K562 (cell line): ENCODE data around the gene ST3GAL5. TPM values are rescaled to one million over a fixed set of nuclear protein-coding genes. Genes with fewer than 3 reads are reported as not detected.

ENCODE experiments used
- ATAC-seq: fragments of 200-7000 bp; cut with Tn5 transposase; 3 replicates; pipeline ENCODE4 v1.9.1; 2020; ENCODE audit warnings: moderate library complexity
- BruUV-seq: library from RNA; stranded (reverse); fragments of 400-500 nt; replicated peaks from 2 replicates; lab custom pipeline; 2021; lab: Mats Ljungman, UMichigan
- CTCF ChIA-PET: fragments of 300-600 bp; formaldehyde crosslinking; extraction: SDS; loops from one replicate; lab custom pipeline; 2021; ENCODE audit warnings: low intra/inter-chr PET ratio; lab: Yijun Ruan, JAX
- POLR2A ChIA-PET: fragments of 300-600, 350-650 bp; sonication (Branson Sonifier 250); formaldehyde crosslinking; extraction: SDS; loops from one replicate; lab custom pipeline; 2021; ENCODE audit warnings: antibody characterized with exemption, inconsistent platforms; lab: Yijun Ruan, JAX
- DNase-seq, 4 experiments: peaks; one replicate each; pipeline versions ENCODE4 v3.0.0 to v3.0.0-alpha.2; 2011 to 2018; ENCODE audit warnings: low spot score in 3 of 4, mixed read lengths in 3 of 4; ENCODE audit errors: extremely low read depth in 1 of 4
- FAIRE-seq: peaks from 2 replicates; lab custom pipeline; 2011; peaks lifted over from hg19 to GRCh38; lab: Jason Lieb, UNC
- H2AFZ ChIP-seq: 2 replicates; pipeline ENCODE4 v1.6.0; 2011; ENCODE audit warnings: low read depth, low read length, control low read depth, inconsistent platforms
- H3K27ac ChIP-seq: fragments of 200-600 bp; 3 replicates; pipeline ENCODE4 v1.8.0; 2011; ENCODE audit warnings: low read depth, mild to moderate bottlenecking, control low read depth, inconsistent platforms, low read length, moderate library complexity, mixed read lengths; ENCODE audit errors: extremely low read depth
- H3K27me3 ChIP-seq, 2 experiments: fragments of 300-600 bp in 1 of 2; 2 replicates in 1 of 2; 3 replicates in 1 of 2; pipeline versions ENCODE4 v1.6.0 to v1.8.0; 2011; ENCODE audit warnings: inconsistent platforms in 2 of 2, low read length in 2 of 2, mild to moderate bottlenecking in 1 of 2, mixed read lengths in 1 of 2, moderate library complexity in 1 of 2; ENCODE audit not compliant: control insufficient read depth in 2 of 2, insufficient read depth in 2 of 2
- H3K36me3 ChIP-seq: fragments of 300-600 bp; 3 replicates; pipeline ENCODE4 v1.8.0; 2011; ENCODE audit warnings: mild to moderate bottlenecking, low read length, inconsistent platforms; ENCODE audit not compliant: control insufficient read depth, insufficient read depth
- H3K4me1 ChIP-seq, 2 experiments: fragments of 200-600 bp in 1 of 2; replicated peaks in 1 of 2; 2 replicates in 1 of 2; 3 replicates in 1 of 2; pipeline versions ENCODE4 v1.5.1 to v1.8.0; 2011; ENCODE audit warnings: inconsistent platforms in 2 of 2, low read length in 2 of 2, mild to moderate bottlenecking in 1 of 2, mixed read lengths in 1 of 2, moderate library complexity in 1 of 2; ENCODE audit not compliant: control insufficient read depth in 2 of 2, insufficient read depth in 2 of 2
- H3K4me2 ChIP-seq: 2 replicates; pipeline ENCODE4 v1.6.1; 2011; ENCODE audit warnings: low read length, control low read depth, inconsistent platforms, mixed read lengths; ENCODE audit not compliant: insufficient read depth
- H3K4me3 ChIP-seq: fragments of 200-600 bp; sonication (generic), shearing (Covaris generic); 2 replicates; pipeline ENCODE4 v1.5.1; 2016; ENCODE audit warnings: control low read depth, inconsistent platforms
- H3K79me2 ChIP-seq: fragments of 200-600 bp; 3 replicates; pipeline ENCODE4 v1.8.0; 2011; ENCODE audit warnings: low read length, inconsistent platforms; ENCODE audit not compliant: control insufficient read depth, insufficient read depth
- H3K9ac ChIP-seq, 2 experiments: 2 replicates each; pipeline versions ENCODE4 v1.6.0 to v1.6.1; 2011; ENCODE audit warnings: low read depth in 2 of 2, low read length in 2 of 2, control low read depth in 1 of 2, inconsistent platforms in 1 of 2, mild to moderate bottlenecking in 1 of 2, mixed read lengths in 1 of 2; ENCODE audit not compliant: insufficient read depth in 1 of 2
- H3K9me1 ChIP-seq: one replicate; pipeline ENCODE4 v1.6.0; 2011; ENCODE audit warnings: inconsistent platforms, mild to moderate bottlenecking, low read length, moderate library complexity; ENCODE audit not compliant: control insufficient read depth, insufficient read depth
- H3K9me3 ChIP-seq: replicated peaks from 2 replicates; pipeline ENCODE4 v1.5.1; 2011; ENCODE audit warnings: low read depth, low read length, inconsistent platforms; ENCODE audit not compliant: control insufficient read depth, insufficient read depth
- H4K20me1 ChIP-seq: replicated peaks from 2 replicates; pipeline ENCODE4 v1.6.1; 2011; ENCODE audit warnings: low read length, inconsistent platforms, mixed read lengths; ENCODE audit not compliant: control insufficient read depth, insufficient read depth
- ATF3 ChIP-seq, 2 experiments: fragments of 450-650 bp in 1 of 2; sonication (generic) in 1 of 2; formaldehyde crosslinking in 1 of 2; IDR thresholded peaks in 1 of 2; conservative IDR thresholded peaks in 1 of 2; 2 replicates each; pipeline versions ENCODE4 v1.6.1 to v1.8.1; 2016 to 2023; ENCODE audit warnings: mild to moderate bottlenecking in 2 of 2, moderate library complexity in 2 of 2, inconsistent platforms in 1 of 2, missing genetic modification reagents in 1 of 2
- HDGF ChIP-seq: fragments of 450-650 bp; IDR thresholded peaks from 2 replicates; pipeline ENCODE4 v1.6.1; 2016
- NR4A1 ChIP-seq, 2 experiments: fragments of 250-450 bp in 1 of 2; fragments of 450-650 bp in 1 of 2; sonication (Bioruptor Pico) in 1 of 2; IDR thresholded peaks; 2 replicates each; pipeline versions ENCODE4 v1.4.0 to v1.6.1; 2016 to 2020; ENCODE audit warnings: mild to moderate bottlenecking in 2 of 2, missing compliant biosample characterization in 1 of 2, missing genetic modification characterization in 1 of 2, moderate library complexity in 1 of 2
- PHF20 ChIP-seq: fragments of 450-650 bp; IDR thresholded peaks from 2 replicates; pipeline ENCODE4 v1.6.1; 2018; ENCODE audit not compliant: partially characterized antibody
- ZSCAN29 ChIP-seq: fragments of 450-650 bp; IDR thresholded peaks from 2 replicates; pipeline ENCODE4 v1.6.1; 2017
- WGBS: fragments of 100-300 bp; shearing (Covaris generic); methylation state at CpG from one replicate; pipeline ENCODE4 v1.1.6; 2016; ENCODE audit warnings: low coverage, mixed read lengths; ENCODE audit not compliant: insufficient coverage; ENCODE audit errors: missing lambda C conversion rate; 5-methylcytosine and 5-hydroxymethylcytosine counted together
- in situ Hi-C: fragments of 300-500 bp; cut with MboI; formaldehyde crosslinking; loops from 4 replicates; pipeline ENCODE4 v1.15.0; 2018; ENCODE audit warnings: inconsistent platforms, mixed read lengths
- intact Hi-C: fragments of 100-400 bp; cut with micrococcal nuclease; formaldehyde crosslinking; loops from 2 replicates; pipeline ENCODE4 v1.14.2; 2022
- polyA plus RNA-seq, 8 experiments: library from polyadenylated mRNA; depleted of rRNA in 4 of 8; stranded (reverse) in 5 of 8; unstranded in 3 of 8; fragments of >200 nt; fragmentation: Nextera tagmentation in 2 of 8; fragmentation: Illumina TruSeq in 1 of 8; extraction: Ambion mirVana in 2 of 8; extraction: Trizol in 1 of 8; gene quantifications; 2 replicates each; pipeline versions ENCODE4 v1.2.1 to v1.2.3, GENCODE V29; 2011 to 2014; ENCODE audit warnings: inconsistent platforms in 1 of 8, missing spikeins in 1 of 8
- total RNA-seq, 7 experiments: library from RNA; depleted of rRNA in 6 of 7; stranded (reverse); fragments of >200 nt in 6 of 7; fragmentation: Illumina TruSeq in 2 of 7; extraction: Trizol in 2 of 7; gene quantifications; 2 replicates each; pipeline versions ENCODE4 v1.2.1 to v1.2.3, GENCODE V29; 2011 to 2021; ENCODE audit warnings: low replicate concordance in 1 of 7

The ST3GAL5 gene
- total and polyA plus RNA-seq, 9 of the 15 experiments (the other 6 are each of a cell fraction or from before 2014, with no cell fraction given) = 1.6 to 10.0 (median 4.2) TPM

- no peak overlapping the region for H3K27ac ChIP-seq
Measured at GRCh38 chr2:85865539-85866164, 23.1 kb downstream of the ST3GAL5 start.

More at GRCh38 chr2:85865539-85866164, 23.1 kb downstream of the ST3GAL5 start:
- no peak overlapping the region for H3K4me3 ChIP-seq
- intact Hi-C loops = no loop called here
- H3K4me1 ChIP-seq = peaks cover 0 to 11% of the 10 kb centered on the region in 2 experiments; a peak in 2 of 5 replicates
- CTCF ChIA-PET = no interaction called here
- DNase-seq = no peak
- H3K9me1 ChIP-seq = no peaks in the 10 kb centered on the region
- H3K27me3 ChIP-seq = no peaks in the 10 kb centered on the region
- H3K9ac ChIP-seq = no peak overlapping the region
- no peak overlapping the region for H3K4me2 ChIP-seq
- H3K79me2 ChIP-seq = no peaks in the 10 kb centered on the region
- no peaks in the 10 kb centered on the region for H3K9me3 ChIP-seq
- TF ChIP-seq PHF20 (no peak), ATF3 (IDR thresholded peaks at IDR 0.05) (no peak), ATF3 (CRISPR knock-in tag; conservative IDR thresholded peaks at IDR 0.05) (no peak), HDGF (no peak), ZSCAN29 (peak; percentile 67; the same call in 1 of the 2 replicates), NR4A1 (CRISPR knock-in tag; IDR thresholded peaks at IDR 0.05) (no peak), NR4A1 (tag; IDR thresholded peaks at IDR 0.05) (no peak)
- TF ChIP-seq, all 486 proteins: peak for 1
- no TSS peak for BruUV-seq
- ATAC-seq = no peak
- FAIRE-seq = peak; percentile 65
- peaks cover 3% of the 10 kb centered on the region; the same call in 2 of the 3 replicates for H3K36me3 ChIP-seq
- no peaks in the 10 kb centered on the region for H4K20me1 ChIP-seq
- in situ Hi-C loops = no loop called here
- no peak overlapping the region for H2AFZ ChIP-seq
- POLR2A ChIA-PET = interaction anchor here (0.8 to 1.2 kb wide), 4 partner anchors 15 to 160 kb away, joined by 3 to 4 read pairs (median 3); no protein-coding TSS in a partner anchor
- WGBS = 36% methylated on average over 6 of the region's 6 CpGs
